ENCODE results near the gene CCNE1.

DNA sequence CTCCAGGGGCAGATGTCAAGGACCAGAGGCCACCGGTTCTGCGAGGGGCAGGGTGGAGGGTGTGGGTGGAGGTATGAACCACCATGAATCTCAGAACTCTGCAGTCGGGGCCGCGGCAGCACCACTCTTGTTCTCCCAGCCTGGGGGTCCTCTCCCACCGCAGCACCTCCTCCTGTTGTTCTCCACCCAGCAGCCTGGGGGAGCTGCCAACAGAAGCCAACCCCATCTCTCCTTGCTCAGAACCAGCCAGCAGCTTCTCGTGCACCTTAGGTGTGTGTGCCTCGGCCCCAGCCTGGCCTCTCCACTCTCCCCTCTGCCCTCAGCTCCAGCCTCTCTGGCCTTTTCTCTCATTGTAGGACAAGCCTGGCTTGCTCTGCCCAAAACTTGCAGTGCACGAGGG, 31.9 kb upstream of the CCNE1 start:
- TF ChIP-seq EZH2 (IDR thresholded peaks at IDR 0.05) (no peak), POLR2AphosphoS5 (IDR thresholded peaks at IDR 0.05; ENCODE audit: borderline replicate concordance, low read depth, low read length) (no peak)

Measured in SK-N-MC (cell line).